ES-I3 (cell line): ENCODE measurements around the gene SIGLEC12.

Experiments used
- H3K36me3 ChIP-seq: 2 replicates; pipeline ENCODE4 v1.6.1; 2013; ENCODE audit warnings: mild to moderate bottlenecking, low read length, control low read depth, moderate library complexity; ENCODE audit not compliant: insufficient read depth
- H3K4me1 ChIP-seq: 2 replicates; pipeline ENCODE4 v1.6.1; 2013; ENCODE audit warnings: mild to moderate bottlenecking, control low read depth, low read length; ENCODE audit not compliant: insufficient read depth
- H3K9ac ChIP-seq: 2 replicates; pipeline ENCODE4 v1.6.1; 2013; ENCODE audit warnings: low read depth, mild to moderate bottlenecking, low read length, moderate library complexity
- H3K9me3 ChIP-seq: 2 replicates; pipeline ENCODE4 v1.6.1; 2013; ENCODE audit warnings: mild to moderate bottlenecking, low read length, moderate library complexity; ENCODE audit not compliant: control insufficient read depth, insufficient read depth

SIGLEC12 gene

GRCh38 chr19:51535535-51535934, 33.9 kb upstream of the SIGLEC12 start:
- Histone ChIP-seq H3K36me3 (no peaks in the 10 kb centered on the region), H3K9ac (no peak overlapping the region), H3K9me3 (no peaks in the 10 kb centered on the region), H3K4me1 (no peaks in the 10 kb centered on the region)

GRCh38 chr19:51531349-51532315, 30.0 kb upstream of the SIGLEC12 start, which contains the start of gene SIGLEC6:
TSS of gene SIGLEC6 (minus strand) at chr19:51531670. CDS start at chr19:51531648, 22 bp downstream.
- H3K9me3 ChIP-seq, result no peaks in the 10 kb centered on the region
- H3K9ac ChIP-seq, result no peak within 1 kb of the TSS
- H3K4me1 ChIP-seq, result no peaks in the 10 kb centered on the region
- H3K36me3 ChIP-seq, result no peaks in the 10 kb centered on the region

GRCh38 chr19:51530616-51531015, 29.0 kb upstream of the SIGLEC12 start:
- no peaks in the 10 kb centered on the region for H3K9me3 ChIP-seq
- no peaks in the 10 kb centered on the region for H3K4me1 ChIP-seq

GRCh38 chr19:51529301-51529700, 27.7 kb upstream of the SIGLEC12 start:
- Histone ChIP-seq H3K36me3 (no peaks in the 10 kb centered on the region), H3K9ac (no peak overlapping the region), H3K4me1 (no peaks in the 10 kb centered on the region), H3K9me3 (no peaks in the 10 kb centered on the region)

More at GRCh38 chr19:51530616-51531015, 29.0 kb upstream of the SIGLEC12 start:
- Histone ChIP-seq H3K9ac (no peak overlapping the region), H3K36me3 (no peaks in the 10 kb centered on the region)

GRCh38 chr19:51525651-51526050, 24.1 kb upstream of the SIGLEC12 start:
- H3K4me1 ChIP-seq, result no peaks in the 10 kb centered on the region
- H3K9ac ChIP-seq, result no peak overlapping the region
- H3K36me3 ChIP-seq, result no peaks in the 10 kb centered on the region
- H3K9me3 ChIP-seq, result no peaks in the 10 kb centered on the region

- H3K4me1 ChIP-seq, result no peaks in the 10 kb centered on the region
- no peaks in the 10 kb centered on the region for H3K9me3 ChIP-seq
- no peaks in the 10 kb centered on the region for H3K36me3 ChIP-seq
- H3K9ac ChIP-seq, result no peak overlapping the region
Measured at GRCh38 chr19:51524666-51525264, 23.2 kb upstream of the SIGLEC12 start.

DNA sequence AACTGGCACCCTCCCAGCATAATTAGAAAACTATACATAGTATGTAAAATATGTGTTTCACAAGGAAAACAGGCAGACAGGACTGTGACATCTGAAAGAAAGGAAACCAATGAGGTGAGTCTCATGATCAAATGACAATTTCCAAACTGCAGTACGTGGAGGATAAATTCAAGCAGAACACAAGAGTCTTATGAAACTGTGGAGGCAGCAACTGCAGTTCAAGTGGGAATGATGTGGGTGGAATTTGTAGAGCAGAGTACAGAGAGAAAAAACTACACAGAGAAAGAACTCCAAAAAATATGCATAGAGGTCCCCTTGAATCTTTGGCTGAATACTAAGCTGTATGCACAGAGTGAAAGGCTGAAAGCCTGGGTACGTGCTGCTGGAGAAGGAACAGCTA, 20.2 kb upstream of the SIGLEC12 start:
- Histone ChIP-seq H3K9me3 (no peaks in the 10 kb centered on the region), H3K9ac (no peak overlapping the region), H3K4me1 (no peaks in the 10 kb centered on the region), H3K36me3 (no peaks in the 10 kb centered on the region)

DNA sequence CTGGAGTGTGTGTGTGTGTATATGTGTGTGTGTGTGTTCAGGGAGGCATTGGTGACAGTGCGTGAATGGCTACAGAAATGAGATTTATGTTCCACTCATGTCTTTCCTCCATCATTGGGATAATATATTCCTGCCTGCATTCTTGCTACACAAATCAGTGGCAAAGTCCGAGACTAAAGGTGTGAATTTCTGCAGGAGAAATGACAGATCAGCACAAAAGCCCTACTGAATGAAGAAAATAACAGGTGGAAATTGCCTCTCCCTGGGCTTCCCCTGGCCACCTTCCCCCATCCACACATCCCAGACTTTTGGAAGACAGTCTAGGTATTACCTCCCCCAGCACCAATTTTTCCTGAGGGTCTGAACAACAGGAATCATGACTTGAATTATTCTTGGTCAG, 19.8 kb upstream of the SIGLEC12 start:
- no peaks in the 10 kb centered on the region for H3K4me1 ChIP-seq
- no peaks in the 10 kb centered on the region for H3K9me3 ChIP-seq
- H3K9ac ChIP-seq, result no peak overlapping the region
- H3K36me3 ChIP-seq, result no peaks in the 10 kb centered on the region

GRCh38 chr19:51520728-51521127, 19.1 kb upstream of the SIGLEC12 start:
- Histone ChIP-seq H3K9me3 (no peaks in the 10 kb centered on the region), H3K4me1 (no peaks in the 10 kb centered on the region), H3K9ac (no peak overlapping the region), H3K36me3 (no peaks in the 10 kb centered on the region)

DNA sequence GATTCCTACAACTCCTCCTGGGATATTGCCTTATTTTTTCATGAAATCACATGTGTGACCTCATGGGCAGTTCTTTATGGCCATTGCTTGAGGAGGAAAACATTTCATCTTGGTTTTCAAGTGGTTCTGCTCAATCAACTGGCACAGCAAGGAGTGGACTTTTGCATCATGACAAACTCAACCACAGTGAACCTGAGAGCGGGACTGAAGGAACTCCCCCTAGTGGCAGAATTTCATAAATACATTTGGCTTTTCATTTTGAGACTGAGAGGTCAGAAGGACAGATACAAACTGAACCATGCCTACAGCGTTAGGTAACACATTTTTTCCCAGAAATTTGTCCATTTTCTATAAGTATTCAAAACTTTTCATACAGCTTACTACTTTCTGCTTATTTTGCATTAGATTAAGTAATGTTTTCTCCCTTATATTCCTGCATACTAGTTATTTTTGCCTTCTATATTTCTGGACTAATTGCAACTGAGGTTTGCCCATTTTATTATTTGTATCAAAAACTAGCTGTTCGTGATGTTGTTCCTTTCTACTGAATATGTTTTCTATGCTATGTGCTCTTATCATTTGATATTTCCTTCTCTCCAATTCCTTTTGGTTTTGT, 13.4 kb upstream of the SIGLEC12 start:
- Histone ChIP-seq H3K9me3 (no peaks in the 10 kb centered on the region), H3K4me1 (no peaks in the 10 kb centered on the region), H3K9ac (no peak overlapping the region), H3K36me3 (no peaks in the 10 kb centered on the region)

- Histone ChIP-seq H3K4me1 (no peaks in the 10 kb centered on the region), H3K9me3 (no peaks in the 10 kb centered on the region), H3K9ac (no peak overlapping the region), H3K36me3 (no peaks in the 10 kb centered on the region)
Measured at GRCh38 chr19:51513968-51514367, 12.4 kb upstream of the SIGLEC12 start.

- no peaks in the 10 kb centered on the region for H3K4me1 ChIP-seq
- H3K9me3 ChIP-seq, result no peaks in the 10 kb centered on the region
- no peak overlapping the region for H3K9ac ChIP-seq
- H3K36me3 ChIP-seq, result no peaks in the 10 kb centered on the region
Measured at GRCh38 chr19:51511353-51511752, 9.8 kb upstream of the SIGLEC12 start.

DNA sequence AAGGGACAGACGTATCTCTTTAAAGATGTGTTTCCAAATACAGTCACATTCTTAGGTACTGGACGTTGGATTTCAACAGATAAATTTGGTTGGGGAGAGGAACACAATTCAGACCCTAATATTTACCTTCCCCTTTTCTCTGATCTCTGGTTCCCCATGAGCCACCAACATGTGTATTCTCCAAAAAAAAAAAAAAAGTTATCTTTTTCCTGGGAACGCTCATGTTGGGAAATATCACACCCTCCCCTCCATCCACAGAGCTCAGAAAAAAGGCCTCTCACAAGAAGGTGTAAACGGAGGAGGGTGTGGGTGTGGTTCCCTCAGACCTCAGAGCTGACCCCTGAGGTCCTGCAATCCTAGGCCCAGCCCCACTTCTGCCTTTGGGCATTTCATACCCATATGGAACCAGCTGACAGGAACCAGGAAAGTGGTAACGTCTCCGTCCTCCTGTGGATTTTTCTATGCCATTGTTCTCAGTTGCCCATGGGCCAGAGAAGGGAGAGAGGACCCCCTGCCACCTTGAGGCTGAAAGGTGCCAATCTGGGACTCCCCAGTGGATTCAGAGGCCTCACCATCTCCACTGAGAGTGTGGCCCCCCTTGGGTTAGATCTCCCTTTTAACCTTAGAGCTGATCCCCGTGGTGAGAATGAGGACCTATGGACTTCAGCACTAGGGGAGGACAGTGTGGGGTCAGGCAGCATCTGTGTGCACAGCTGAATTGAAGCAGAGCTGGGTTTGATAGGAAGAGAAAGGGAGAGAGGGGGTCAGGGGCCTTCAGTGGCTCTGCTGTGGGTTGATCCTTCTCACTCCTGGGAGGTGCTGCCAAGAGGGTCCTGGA, 8.4 kb upstream of the SIGLEC12 start:
- no peaks in the 10 kb centered on the region for H3K9me3 ChIP-seq
- H3K36me3 ChIP-seq, result no peaks in the 10 kb centered on the region
- no peak overlapping the region for H3K9ac ChIP-seq
- H3K4me1 ChIP-seq, result no peaks in the 10 kb centered on the region
